ENCODE data around the gene ANKRD36.
"Not testable (repeated sequence)": the region's sequence is repeated elsewhere in the genome, so short reads cannot be mapped to it uniquely, and the experiment has no call there.

ANKRD36 gene

GRCh38 chr2:97293687-97294086 lies 180.7 kb downstream of the ANKRD36 start:
- DNase-seq (ENCODE audit: low read depth) = not testable (repeated sequence)
